HepG2 (cell line): ENCODE data around the gene DUS3L. TPM values are rescaled to one million over a fixed set of nuclear protein-coding genes. Genes with fewer than 3 reads are reported as not detected.

Source experiments
- CEBPZ ChIP-seq: IDR thresholded peaks from 2 replicates; pipeline ENCODE4 v1.6.1; 2012; ENCODE audit warnings: low read length, improper control_type of control experiment
- CREBL2 ChIP-seq: sonication (generic); formaldehyde crosslinking; IDR thresholded peaks from 2 replicates; pipeline ENCODE4 v1.8.1; 2023; ENCODE audit warnings: missing genetic modification reagents, mild to moderate bottlenecking, borderline replicate concordance
- ETV5 ChIP-seq: IDR thresholded peaks from 2 replicates; pipeline ENCODE4 v1.6.1; 2018; ENCODE audit warnings: missing biosample characterization, missing genetic modification reagents, inconsistent platforms, borderline replicate concordance
- GATA4 ChIP-seq: sonication (generic); IDR thresholded peaks from 2 replicates; pipeline ENCODE4 v1.6.1; 2016; ENCODE audit warnings: antibody characterized with exemption, low read depth, borderline replicate concordance
- GTF3A ChIP-seq: sonication (generic); formaldehyde crosslinking; conservative IDR thresholded peaks from 2 replicates; pipeline ENCODE4 v1.4.0; 2020; ENCODE audit warnings: mild to moderate bottlenecking, missing genetic modification reagents
- NAIF1 ChIP-seq: sonication (generic); formaldehyde crosslinking; IDR thresholded peaks from 2 replicates; pipeline ENCODE4 v1.5.0; 2020; ENCODE audit warnings: mild to moderate bottlenecking, missing genetic modification reagents, borderline replicate concordance
- NKX3-1 ChIP-seq: sonication (generic); formaldehyde crosslinking; IDR thresholded peaks from 2 replicates; pipeline ENCODE4 v1.5.0; 2020; ENCODE audit warnings: missing genetic modification reagents
- SMC3 ChIP-seq: IDR thresholded peaks from 2 replicates; pipeline ENCODE4 v1.6.1; 2011; ENCODE audit warnings: low read length, improper control_type of control experiment
- SNAI1 ChIP-seq: sonication (generic); formaldehyde crosslinking; IDR thresholded peaks from 2 replicates; pipeline ENCODE4 v1.5.0; 2020; ENCODE audit warnings: mild to moderate bottlenecking, missing genetic modification reagents, borderline replicate concordance
- SNRNP70 ChIP-seq: fragments of 200-400 bp; formaldehyde crosslinking; IDR thresholded peaks from 2 replicates; pipeline ENCODE4 v1.6.1; 2017; ENCODE audit warnings: mild to moderate bottlenecking, low read depth, low read length, moderate library complexity
- SSRP1 ChIP-seq: IDR thresholded peaks from 2 replicates; pipeline ENCODE4 v1.6.1; 2016; ENCODE audit warnings: control low read depth
- TAF1 ChIP-seq: sonication (generic); formaldehyde crosslinking; IDR thresholded peaks from 2 replicates; pipeline ENCODE4 v1.4.0; 2020; ENCODE audit warnings: missing genetic modification reagents
- TCF12 ChIP-seq, 2 experiments: fragments of 450-650 bp in 1 of 2; sonication (generic) in 1 of 2; formaldehyde crosslinking in 1 of 2; IDR thresholded peaks; 2 replicates each; pipeline versions ENCODE4 v1.6.1 to v1.8.0; 2017 to 2022; ENCODE audit warnings: antibody characterized with exemption in 1 of 2, mild to moderate bottlenecking in 1 of 2, missing genetic modification reagents in 1 of 2, moderate library complexity in 1 of 2
- ZNF10 ChIP-seq: sonication (generic); formaldehyde crosslinking; IDR thresholded peaks from 2 replicates; pipeline ENCODE4 v1.4.0; 2020; ENCODE audit warnings: mild to moderate bottlenecking, low read depth, missing genetic modification reagents, borderline replicate concordance
- ZNF263 ChIP-seq: sonication (generic); formaldehyde crosslinking; IDR thresholded peaks from 2 replicates; pipeline ENCODE4 v1.4.0; 2020; ENCODE audit warnings: missing genetic modification reagents
- ZNF296 ChIP-seq: sonication (generic); formaldehyde crosslinking; conservative IDR thresholded peaks from 2 replicates; pipeline ENCODE4 v1.5.0; 2020; ENCODE audit warnings: mild to moderate bottlenecking, missing genetic modification reagents
- ZNF354B ChIP-seq: sonication (generic); formaldehyde crosslinking; IDR thresholded peaks from 2 replicates; pipeline ENCODE4 v1.8.0; 2022; ENCODE audit warnings: mild to moderate bottlenecking, missing genetic modification reagents
- ZNF362 ChIP-seq: sonication (generic); formaldehyde crosslinking; IDR thresholded peaks from 2 replicates; pipeline ENCODE4 v1.4.0; 2020; ENCODE audit warnings: missing genetic modification reagents, mild to moderate bottlenecking, borderline replicate concordance
- ZNF547 ChIP-seq: sonication (generic); formaldehyde crosslinking; IDR thresholded peaks from 2 replicates; pipeline ENCODE4 v1.5.1; 2020; ENCODE audit warnings: mild to moderate bottlenecking, missing genetic modification reagents
- ZNF878 ChIP-seq: sonication (generic); formaldehyde crosslinking; IDR thresholded peaks from 2 replicates; pipeline ENCODE4 v1.8.1; 2023; ENCODE audit warnings: mild to moderate bottlenecking, missing genetic modification reagents, moderate library complexity
- ZNF883 ChIP-seq: sonication (generic); formaldehyde crosslinking; IDR thresholded peaks from 2 replicates; pipeline ENCODE4 v1.5.1; 2020; ENCODE audit warnings: mild to moderate bottlenecking, missing genetic modification reagents; ENCODE audit errors: not compliant biosample characterization
- polyA plus RNA-seq, 8 experiments: library from polyadenylated mRNA; depleted of rRNA in 3 of 8; stranded (reverse) in 7 of 8; unstranded in 1 of 8; fragments of >200 nt; fragmentation: Illumina TruSeq in 4 of 8; extraction: Trizol in 4 of 8; gene quantifications; 2 replicates each; pipeline versions ENCODE4 v1.2.1 to v1.2.3, GENCODE V29; 2011 to 2016; ENCODE audit warnings: low read depth in 4 of 8, missing spikeins in 1 of 8, mixed read lengths in 1 of 8; ENCODE audit not compliant: insufficient read depth in 1 of 8
- total RNA-seq, 5 experiments: library from RNA; depleted of rRNA; stranded (reverse); fragments of >200 nt; fragmentation: Illumina TruSeq; extraction: Trizol; gene quantifications; 2 replicates each; pipeline ENCODE4 v1.2.3, GENCODE V29; 2016; ENCODE audit warnings: low read depth in 1 of 5
- TF ChIP-seq, protein P1 (sequence below): sonication (generic); formaldehyde crosslinking; IDR thresholded peaks from 2 replicates; pipeline ENCODE4 v1.4.0; 2020; ENCODE audit warnings: mild to moderate bottlenecking, missing genetic modification reagents

Gene DUS3L
- total and polyA plus RNA-seq, 2 of the 13 experiments (the other 11 are each of a cell fraction or from before 2014, with no cell fraction given): 13.3 to 25.1 TPM

GRCh38 chr19:5827891-5828660 is 37.1 kb upstream of the DUS3L start (continued):
- TF ChIP-seq SMC3: no peak
- no peak for TF ChIP-seq GTF3A (CRISPR knock-in tag)
- TF ChIP-seq, protein P1, sequence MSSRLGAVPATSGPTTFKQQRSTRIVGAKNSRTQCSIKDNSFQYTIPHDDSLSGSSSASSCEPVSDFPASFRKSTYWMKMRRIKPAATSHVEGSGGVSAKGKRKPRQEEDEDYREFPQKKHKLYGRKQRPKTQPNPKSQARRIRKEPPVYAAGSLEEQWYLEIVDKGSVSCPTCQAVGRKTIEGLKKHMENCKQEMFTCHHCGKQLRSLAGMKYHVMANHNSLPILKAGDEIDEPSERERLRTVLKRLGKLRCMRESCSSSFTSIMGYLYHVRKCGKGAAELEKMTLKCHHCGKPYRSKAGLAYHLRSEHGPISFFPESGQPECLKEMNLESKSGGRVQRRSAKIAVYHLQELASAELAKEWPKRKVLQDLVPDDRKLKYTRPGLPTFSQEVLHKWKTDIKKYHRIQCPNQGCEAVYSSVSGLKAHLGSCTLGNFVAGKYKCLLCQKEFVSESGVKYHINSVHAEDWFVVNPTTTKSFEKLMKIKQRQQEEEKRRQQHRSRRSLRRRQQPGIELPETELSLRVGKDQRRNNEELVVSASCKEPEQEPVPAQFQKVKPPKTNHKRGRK (CRISPR knock-in tag): no peak
- TF ChIP-seq SNRNP70: no peak
- peak; percentile 82; the same call in 1 of the 2 replicates for TF ChIP-seq TAF1
- peak; percentile 82; the same call in 1 of the 2 replicates for TF ChIP-seq CREBL2 (CRISPR knock-in tag)
- peak; percentile 92 for TF ChIP-seq ZNF883
- peak; percentile 16; the same call in 1 of the 2 replicates for TF ChIP-seq ZNF362
- TF ChIP-seq NAIF1 (CRISPR knock-in tag): 0 out of 2 replicates have a peak, but pooled peaks have one; percentile 45
- TF ChIP-seq ZNF263 (CRISPR knock-in tag): peak; percentile 8; the same call in 1 of the 2 replicates
- no peak for TF ChIP-seq CEBPZ
- 0 out of 2 replicates have a peak, but pooled peaks have one; percentile 40 for TF ChIP-seq ZNF354B (CRISPR knock-in tag)
- no peak for TF ChIP-seq TCF12 (IDR thresholded peaks at IDR 0.05)
- peak; percentile 95 for TF ChIP-seq TCF12 (CRISPR knock-in tag; IDR thresholded peaks at IDR 0.05)
- TF ChIP-seq ETV5 (CRISPR knock-in tag): 0 out of 2 replicates have a peak, but pooled peaks have one; percentile 23
- TF ChIP-seq ZNF296: no peak
- TF ChIP-seq GATA4: peak; percentile 88
- no peak; the same call in 1 of the 2 replicates for TF ChIP-seq ZNF878 (CRISPR knock-in tag)
- no peak for TF ChIP-seq NKX3-1
- TF ChIP-seq ZNF547 (CRISPR knock-in tag): peak; percentile 98
- TF ChIP-seq SNAI1 (CRISPR knock-in tag): no peak
- TF ChIP-seq ZNF10 (CRISPR knock-in tag): no peak
- peak; percentile 92 for TF ChIP-seq SSRP1 (CRISPR knock-in tag)
